Measurements from ENCODE around the gene RASD1.

RASD1 gene

DNA sequence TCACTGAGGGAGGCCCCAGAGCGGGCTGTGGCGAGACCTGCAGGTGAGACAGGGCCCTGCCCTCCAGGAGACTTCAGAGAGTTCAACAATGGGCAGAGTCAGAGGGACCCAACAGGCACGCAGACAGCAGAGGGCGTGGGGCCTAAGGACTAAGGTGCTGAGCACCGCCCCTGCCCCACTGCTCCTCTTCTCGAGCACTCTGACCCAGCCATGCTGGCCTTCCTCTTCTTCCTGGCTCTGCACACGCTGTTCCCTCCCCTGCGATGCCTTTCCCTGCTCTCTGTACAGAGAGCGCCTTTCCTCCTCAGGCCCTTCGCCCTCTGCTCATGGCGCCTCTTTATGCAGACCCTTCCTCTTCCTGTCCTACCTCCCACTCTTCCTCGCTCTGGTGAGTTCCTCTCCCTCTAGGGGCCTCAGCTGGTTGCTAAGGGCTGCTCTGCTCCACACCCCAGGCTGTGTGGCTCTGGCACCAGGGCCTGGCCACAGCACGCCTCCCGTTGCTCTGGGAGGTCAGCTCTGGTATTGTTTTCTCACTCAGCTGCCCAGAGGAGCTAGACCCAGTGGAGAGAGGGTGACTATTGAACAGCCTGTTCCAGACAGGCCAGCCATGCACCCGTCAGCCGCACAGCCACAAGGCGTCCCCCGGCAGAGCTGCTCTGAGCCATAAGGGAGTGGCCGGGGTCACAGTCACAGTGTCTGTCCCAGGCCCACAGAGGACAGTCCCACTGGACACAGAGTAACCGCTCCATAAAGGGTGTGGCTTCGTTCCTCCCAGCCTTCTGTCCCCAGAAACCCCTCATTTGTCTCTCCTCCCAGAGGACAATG, 13.6 kb upstream of the RASD1 start:
- DNase-seq, result no peak

DNA sequence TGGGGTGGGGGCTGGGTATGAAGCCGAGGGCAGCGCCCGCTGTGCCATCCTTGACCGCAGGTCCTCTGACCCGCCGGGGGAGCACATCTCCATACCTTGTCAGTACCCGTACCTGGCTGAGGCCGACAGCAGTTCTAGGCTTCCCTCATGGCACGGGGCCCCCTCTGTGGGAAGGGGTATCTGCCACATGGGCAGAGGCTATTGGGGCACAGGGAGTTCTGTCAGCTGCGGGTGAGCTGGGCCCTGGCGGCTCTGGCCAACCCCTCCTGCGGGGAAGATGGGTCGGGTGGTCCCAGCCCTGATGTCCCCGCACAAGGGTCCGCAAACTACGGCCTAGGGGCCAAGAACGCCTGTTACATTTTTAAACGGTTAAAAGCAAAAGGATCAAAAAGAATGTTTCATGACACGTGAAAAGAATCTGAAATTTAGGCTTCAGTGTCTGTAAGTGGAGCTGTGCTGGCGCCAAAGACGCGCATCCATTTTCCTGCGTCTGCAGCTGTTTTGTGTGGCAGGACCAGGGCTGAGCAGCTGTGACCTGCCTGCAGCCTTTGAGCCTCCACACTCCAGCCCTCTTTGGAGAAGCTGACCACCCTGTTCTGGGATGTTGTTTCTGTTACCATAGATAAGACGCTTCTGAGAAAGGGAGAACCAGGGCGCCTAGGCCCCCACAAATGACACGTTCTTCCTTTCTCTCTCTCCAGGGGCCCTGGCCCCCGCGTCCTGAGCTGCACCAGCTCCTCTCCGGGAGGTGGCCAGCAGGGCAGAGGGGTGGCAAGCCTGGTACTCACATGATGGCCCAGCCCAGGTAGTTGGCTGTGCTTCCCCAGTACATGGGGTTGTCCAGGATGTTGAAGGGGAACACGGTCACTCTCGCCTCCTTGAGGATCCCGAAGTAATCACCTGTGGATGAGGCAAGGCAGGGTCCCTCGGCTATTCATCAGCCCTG, 12.7 kb upstream of the RASD1 start:
- no peak for DNase-seq

DNA sequence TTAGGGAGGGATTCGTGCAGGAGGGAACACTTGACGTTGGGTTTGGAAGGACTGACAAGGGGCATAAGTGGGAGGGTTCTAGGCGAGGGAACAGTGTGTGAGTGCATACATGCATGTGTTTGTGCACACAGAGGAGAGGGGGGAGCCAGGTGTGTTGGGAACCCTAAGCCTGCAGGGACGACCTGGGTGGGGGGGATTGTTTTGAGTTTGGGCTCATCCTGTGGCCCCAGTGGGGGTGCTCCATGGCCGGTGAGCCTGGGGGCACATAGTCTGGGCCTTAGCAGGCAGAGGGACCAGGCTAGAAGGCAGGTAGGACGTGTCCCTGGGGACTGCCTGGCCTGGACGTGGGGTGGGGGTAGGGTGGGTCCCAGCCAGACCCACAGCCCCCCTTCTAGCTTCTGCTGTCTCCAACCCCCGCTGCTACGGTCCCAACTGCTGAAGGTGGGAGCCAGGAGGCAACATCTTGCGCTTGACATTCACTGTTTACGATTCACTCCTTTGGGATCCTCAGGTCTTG, 11.9 kb upstream of the RASD1 start:
- no peak for DNase-seq

DNA sequence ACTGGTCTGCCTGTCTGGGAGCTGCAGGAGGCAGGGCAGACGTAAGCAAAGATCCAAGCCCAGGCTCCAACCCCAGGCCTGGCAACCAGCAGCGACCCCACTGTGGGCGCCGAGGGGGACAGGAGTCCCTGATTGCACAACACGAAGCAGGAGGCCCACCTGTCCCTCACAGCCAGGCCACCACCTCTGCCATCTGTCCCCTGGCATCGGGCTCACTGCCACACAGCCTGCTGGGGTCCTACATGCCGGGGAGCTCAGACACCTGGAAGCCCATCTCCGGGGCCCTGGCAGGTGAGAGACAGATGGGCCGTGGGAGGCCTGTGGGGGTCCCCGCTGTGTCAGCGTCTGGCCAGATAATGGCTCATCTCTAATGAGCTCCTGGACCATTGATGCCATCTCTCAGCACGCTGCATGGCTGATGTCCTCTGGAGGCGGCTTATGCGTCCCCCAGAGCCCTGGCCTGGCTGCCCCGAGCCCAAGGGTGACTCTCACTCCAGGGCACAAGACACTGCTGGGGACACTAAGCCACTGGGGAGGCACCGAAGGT, 11.3 kb upstream of the RASD1 start:
- DNase-seq, result no peak

DNA sequence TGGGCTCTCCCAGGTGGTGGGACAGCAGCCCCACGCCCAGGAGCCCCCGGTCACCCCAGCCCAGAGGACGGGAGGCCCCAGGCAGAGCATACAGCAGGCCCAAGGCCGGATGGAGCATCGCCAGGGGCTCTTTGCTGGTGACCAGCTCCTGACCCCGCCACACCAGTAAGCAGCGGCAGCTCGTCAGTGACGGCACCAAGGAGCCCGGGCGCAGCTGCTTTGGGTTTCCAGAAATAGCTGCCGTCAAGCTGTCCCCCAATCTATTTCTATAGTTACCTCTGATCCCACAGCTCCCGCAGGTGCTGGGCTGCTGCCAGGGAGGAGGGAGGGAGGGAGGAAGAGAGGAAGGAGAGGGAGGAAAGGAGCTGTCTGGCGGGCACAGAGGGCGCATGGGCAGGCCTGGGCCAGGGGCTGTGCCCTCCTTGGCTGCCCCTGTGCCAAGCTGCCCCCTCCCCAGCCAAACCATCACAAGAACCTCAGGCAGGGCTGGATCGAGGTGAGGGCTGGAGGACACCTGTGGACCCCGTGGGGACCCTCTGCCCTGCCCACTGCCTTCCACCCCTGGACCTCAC, 10.8 kb upstream of the RASD1 start:
- DNase-seq, result no peak

DNA sequence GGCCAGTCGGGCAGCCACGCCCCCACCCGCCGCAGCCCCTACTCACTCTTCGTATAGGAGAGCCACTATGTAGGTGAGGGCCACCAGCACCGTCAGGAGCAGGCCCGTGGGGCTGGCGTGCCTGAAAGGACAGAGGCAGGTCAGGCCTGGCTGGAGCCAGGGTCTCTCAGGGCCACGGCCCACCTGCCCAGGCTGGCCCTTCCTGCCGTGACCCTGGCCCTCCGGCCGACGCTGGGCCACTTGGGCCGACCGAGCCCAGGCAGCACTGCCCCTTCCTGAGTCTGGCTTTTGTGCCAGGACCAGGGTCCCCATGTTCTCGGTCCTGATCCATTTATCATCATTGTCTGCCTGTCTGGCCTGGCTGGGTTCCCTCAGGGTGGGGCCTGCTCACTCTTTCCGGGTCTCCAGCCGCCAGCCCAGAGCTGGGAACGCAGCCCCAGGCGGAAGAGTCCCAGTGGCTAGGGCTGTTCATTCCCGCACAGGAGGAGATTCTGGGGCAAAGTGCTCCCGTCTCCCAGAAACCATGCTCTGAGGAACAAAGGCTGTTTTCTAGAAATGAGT, 10.1 kb upstream of the RASD1 start:
- no peak for DNase-seq

DNA sequence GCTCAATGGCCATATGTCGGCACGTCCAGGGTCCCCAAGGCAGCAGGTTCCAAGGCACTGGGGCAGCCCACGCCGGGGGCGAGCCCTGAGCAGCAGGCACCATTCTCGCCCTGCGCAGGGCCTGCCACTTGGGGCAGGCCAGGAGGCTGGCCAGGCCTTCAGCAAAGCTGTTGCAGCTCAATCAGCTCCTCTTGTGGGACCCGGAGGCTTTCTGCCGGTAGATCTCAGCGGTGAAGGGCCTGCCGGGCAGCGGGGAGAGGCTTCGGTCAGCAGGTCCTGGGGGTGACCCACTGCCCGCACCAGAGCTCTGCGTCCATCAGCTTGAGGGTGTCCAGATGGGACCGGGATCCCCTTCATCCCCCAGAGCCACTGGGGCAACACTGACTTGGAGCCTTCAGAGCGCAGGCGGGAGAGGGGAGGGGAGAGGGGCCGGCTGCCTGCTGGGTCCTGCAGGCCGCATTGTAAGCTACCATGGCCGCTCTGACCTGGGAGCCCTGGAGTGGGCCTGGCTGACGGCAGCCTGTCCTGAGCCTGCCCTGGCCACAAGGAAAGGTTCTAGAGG, 9.5 kb upstream of the RASD1 start:
- no peak for DNase-seq

DNA sequence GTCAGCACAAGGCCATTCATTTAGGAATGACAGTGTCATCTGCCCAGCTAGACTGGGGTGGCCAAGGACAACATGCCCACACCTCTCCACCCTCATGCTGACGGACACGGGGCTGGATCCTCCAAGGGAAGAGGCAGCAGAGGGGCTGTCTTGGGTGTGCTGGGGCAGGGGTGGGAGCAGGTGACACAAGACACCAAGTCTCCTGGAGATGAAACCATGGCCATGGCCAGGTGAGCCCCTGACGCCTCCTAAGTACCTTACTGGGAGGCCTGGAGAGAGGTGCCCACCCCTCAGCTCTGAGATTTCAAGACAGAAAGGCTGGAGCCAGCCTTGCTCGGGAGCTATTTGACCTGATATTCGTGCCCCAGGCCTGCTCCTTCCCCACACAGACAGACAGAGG, 9.0 kb upstream of the RASD1 start:
- no peak for DNase-seq

DNA sequence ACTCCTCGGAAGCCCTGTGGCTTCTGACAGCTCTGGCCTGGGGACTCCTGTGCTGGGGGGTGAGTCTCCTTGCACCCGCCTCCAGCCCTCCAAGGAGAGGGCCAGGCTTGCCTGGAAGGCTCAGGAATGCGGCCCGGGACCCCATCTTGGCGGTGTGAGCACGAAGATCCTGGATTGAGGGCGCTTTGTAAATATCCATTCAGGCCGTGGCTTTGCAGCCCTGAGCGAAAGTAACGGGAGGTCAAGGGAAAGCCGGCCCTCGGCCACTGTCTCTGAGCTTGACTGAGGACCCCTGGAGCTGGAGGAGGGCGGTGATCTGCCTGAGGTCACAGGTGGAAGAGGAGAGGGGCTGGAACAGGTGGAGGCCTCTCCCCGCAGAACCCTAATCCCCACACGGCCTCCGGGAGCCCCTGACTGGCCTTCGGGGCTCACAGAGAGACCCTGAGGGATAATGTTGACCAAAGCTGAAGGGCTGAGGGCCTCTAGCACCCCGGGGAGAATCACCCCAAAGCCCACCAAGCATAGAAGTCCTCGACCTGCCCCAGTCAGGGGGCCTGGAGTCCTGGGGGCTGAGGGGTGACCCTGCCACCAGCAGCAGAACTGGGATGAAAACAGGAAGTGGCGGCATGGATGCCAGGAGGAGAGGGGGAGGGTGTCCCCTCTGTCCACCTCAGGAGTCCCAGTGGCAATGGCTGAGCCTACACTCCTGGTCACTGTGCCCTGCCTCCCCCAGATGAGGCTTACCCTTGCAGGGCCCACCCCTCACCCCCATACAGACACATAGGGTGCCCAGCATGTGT, 8.3 kb upstream of the RASD1 start:
- no peak for DNase-seq

DNA sequence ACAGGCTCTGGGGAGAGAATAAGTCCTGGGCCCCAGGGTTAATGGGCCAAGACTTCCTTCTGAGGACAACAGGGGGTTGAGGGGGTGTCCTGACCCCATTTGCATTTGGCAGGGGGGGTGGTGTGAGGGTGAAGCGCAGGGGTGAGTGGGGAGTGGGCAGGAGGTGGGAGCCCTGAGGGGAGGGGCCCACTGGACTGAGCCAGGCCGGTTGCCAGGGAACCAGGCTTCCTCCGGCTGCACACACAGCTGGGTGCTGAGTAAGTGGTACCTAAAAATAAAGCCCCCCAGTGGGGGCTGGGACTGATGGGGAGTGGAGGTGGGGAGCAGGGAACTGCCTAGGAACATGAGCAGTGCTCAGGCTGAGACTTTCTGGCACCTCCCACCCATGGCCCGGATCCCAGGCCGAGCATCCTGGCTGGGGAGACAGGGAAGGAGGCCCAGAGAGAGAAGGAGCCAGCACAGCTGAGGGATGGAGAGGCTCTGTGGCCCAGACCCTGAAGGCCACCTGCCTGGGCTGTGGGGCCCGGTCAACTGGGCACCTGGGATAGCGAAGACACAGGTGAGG, 7.5 kb upstream of the RASD1 start:
- no peak for DNase-seq

DNA sequence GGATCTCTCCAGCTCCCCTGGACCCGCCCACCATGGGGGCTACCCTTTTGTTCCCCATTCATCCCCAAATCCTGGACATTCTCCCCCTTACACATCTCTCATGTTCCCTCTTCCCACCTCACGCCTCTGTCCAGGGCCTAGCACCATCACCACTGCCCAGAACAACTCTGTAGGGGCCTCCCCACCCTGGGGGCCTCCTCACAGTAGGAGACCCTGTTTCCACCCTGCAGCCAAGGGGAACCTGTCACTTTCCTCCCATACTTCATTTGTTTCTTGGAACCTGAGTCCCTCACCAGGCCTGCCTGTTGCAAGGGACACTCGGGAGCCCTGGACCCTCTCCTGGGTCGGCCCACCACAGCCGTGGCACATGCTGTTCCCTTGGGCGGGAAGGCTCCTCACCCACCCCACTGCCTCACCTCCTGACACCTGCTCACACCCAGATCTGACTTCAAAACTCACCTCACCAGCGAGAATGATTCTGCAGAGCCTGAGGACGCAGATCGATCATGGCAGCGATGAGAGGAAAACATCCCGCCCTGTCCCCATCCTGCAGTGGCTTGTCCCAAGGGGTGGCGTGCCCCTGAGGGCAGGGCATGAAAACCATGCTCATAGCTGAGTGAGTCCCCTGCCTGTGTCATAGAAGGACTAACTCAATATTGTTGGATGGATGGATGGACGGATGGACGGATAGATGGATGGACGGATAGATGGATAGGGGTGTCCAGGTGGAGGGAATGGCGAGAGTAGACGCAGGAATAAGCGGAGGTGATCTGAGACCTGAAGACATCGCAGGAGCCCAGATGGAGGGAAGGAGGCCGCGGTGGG, 6.8 kb upstream of the RASD1 start:
- no peak for DNase-seq

DNA sequence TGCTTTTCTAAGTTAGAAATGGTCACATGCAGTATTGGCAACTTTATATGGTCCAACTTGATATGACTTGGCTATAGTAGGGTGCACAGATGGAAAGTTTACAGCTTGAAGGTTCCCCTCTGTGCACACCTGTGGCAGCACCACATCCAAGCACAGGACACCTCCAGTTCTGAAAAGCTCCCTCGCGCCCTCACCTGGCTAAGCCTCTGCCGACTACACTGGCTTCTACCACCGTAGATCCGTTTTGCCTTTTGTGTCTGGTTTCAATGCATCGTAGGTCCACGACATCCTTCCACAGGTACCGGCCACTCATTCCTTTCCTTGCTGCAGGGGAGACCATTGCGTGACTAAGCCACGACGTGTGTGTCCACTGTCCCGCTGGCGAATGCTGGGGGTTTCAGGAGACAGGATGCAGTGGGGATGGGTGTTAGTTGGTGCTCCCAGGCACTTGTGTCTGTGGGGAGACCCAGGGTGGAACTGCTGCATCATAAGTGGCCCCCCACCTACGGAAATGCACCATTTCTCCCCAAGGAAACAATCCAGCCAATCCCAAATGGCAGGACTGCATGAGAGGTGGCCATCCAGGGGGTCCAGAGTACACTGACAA, 4.9 kb upstream of the RASD1 start:
- DNase-seq, result no peak

DNA sequence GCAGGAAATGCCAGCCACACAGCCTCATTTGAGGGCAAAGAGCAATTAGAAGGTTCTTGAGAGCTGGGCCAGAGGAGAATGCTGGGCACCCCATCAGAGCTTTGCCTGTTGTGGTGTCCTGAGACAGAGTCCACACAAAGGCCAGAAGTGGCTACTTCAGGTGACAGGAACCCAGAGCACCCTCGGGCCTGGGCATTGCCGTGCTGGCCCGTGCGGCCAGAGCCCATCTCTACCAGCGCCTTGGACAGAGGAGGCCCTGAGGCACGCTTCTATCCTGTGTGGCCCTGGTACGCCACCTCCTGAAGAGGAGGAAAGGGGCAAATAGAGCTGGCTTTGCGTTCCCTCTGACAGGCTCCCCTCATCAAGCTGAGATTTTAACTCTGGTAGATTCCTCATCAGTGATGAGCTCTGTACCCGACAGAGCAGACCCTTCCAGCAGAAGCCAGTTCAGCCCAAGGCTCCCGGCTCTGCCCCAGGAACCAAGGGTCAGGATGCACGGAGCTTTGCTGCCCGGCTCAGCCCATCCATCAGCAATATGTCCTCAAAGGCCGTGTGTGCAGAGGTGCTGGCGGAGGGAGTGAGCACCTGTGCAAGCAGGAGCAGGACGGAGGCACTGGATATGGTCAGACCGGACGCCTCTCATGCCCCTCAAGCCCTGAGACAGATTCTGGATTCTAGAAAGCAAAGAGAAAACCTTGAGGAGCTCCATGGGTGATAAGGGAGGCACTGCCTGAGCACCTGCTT, 3.4 kb upstream of the RASD1 start:
- DNase-seq, result no peak

DNA sequence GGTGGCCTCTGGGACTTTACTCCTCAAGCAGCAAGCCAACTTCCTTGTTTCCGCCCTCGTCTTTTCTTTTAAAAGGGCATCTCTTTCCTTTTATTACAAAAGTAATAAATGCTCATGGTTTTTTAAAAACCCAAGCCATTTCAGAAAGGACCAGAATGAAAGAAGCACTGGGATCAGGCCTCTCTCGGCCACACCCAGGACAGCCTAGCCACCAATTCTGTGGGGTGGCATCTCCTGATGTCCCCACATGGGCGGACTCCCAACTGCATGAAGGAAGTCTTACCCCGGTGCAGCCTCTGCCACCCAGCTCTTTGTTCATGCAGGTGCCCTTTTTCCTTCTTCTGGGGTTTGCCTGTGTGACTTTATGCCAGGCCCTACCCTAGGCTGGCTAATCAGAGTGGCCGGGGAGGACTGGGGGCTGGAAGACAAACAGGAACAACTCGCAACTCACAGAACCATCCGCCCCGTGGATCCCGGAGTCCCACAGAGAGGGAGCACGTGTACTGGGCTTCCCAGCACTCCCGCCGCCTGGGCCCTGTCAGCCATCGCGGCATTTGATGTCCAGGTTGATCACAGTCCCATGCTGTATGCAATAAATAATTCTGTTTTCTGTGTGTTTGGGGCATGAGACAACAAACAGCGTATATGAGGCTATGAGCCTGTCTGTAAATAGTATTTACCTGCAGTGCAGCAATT, 2.6 kb upstream of the RASD1 start:
- DNase-seq, result no peak

DNA sequence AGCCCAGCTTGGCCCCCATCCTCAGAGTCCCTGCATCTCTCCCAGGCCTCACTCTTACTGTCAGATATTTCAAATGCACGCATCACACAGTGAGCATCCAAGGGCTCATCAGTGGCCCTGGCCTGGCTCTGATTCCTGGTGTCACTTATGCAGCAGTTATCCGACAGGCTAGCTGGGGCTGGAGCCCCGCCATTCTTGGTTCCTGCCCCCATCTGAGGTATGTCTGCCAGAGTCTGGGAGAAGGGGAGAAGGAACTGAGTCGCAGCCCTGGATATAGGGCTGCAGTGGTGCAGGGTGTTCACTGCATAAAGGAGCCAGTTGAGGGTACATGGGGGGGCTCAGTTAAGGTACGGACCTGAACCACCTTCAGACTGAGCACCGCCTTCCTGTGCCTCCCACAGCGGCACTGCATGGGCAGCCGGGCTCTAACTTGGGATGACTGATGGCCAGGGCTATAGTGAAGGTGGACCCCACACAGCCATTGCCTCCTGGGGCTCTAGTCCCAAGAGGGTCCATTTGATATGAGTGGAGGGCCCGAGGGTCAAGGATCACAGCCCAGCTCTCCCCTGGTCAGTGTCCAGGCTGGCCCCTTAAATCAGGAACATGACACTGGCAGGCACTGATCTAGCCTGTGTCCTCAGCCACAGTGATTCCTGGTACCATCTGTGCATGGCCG, 1.8 kb upstream of the RASD1 start:
- no peak for DNase-seq

DNA sequence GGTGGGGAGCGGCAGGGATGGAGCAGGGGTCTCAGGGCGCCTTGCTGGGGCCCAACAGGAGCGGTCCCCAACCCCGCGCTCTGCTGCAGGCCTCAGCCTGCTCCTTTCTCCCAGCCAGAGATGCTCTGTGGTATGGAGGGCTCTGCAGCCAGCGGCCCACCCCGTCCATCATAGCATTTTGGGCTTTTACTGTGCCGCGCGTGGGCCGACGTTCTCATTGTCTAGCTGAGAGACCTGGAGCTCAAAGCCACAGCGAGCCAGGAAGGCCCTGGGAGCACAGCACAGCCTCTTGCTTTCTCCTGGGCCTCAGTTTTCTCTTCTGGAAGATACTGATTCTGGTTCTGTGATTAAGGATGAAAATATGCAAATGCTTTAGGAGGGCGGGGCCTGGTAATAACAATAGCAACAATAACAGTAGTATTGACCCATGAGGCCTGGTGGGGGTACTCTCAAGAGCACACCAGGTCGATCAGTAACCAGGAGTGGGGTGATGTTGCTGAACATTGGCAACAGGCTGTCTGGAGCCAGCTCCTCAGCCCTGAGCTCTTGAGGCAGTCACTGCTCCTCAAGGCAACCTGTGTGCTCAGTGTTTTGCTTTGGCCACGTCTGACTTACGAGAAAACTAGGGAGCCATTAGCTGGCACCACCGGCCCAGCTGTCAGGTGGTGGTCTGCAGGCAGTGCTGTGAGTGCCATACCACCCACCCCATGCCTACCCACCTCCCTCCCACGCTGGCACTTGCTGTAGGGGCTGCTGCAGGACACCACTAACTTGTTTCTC, 1.1 kb upstream of the RASD1 start:
- DNase-seq, result no peak
